CD4-positive, alpha-beta T cell treated with Interferon gamma for 1 hour (primary cell): ENCODE results near the gene SFXN4.
"Not testable (repeated sequence)": the region's sequence is repeated elsewhere in the genome, so short reads cannot be mapped to it uniquely, and the experiment has no call there.

Experiments
- DNase-seq: peaks from one replicate; pipeline ENCODE4 v3.0.0-alpha.2; 2020

The SFXN4 gene

DNA sequence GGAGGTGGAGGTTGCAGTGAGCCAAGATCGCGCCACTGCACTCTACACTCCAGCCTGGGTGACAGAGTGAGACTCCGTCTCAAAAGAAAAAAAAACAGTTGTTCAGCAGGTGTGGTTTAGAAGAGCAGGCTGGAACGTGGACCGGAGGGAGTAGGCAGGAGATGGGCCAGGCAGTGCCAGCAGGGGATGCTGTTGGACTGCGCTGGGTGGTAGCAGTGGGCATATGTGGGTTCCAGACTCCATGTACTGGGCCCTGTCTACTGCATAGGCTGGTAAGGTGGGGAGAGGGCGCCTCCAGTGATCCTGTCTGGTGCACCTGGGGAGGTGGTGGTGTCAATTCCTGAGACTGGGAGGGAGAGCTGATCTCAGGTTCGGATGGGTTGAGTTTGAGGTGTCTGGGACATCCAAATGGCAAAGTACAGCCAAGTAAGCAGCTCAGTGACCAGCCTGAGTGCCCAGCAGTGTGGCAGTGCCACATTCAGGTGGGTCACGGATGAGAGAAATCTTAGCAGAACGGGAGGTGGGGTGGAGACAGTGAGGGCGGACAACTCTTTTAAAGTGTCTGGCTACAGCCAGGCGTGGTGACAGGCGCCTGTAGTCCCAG lies 25.9 kb downstream of the SFXN4 start:
- peak; percentile 57 for DNase-seq

DNA sequence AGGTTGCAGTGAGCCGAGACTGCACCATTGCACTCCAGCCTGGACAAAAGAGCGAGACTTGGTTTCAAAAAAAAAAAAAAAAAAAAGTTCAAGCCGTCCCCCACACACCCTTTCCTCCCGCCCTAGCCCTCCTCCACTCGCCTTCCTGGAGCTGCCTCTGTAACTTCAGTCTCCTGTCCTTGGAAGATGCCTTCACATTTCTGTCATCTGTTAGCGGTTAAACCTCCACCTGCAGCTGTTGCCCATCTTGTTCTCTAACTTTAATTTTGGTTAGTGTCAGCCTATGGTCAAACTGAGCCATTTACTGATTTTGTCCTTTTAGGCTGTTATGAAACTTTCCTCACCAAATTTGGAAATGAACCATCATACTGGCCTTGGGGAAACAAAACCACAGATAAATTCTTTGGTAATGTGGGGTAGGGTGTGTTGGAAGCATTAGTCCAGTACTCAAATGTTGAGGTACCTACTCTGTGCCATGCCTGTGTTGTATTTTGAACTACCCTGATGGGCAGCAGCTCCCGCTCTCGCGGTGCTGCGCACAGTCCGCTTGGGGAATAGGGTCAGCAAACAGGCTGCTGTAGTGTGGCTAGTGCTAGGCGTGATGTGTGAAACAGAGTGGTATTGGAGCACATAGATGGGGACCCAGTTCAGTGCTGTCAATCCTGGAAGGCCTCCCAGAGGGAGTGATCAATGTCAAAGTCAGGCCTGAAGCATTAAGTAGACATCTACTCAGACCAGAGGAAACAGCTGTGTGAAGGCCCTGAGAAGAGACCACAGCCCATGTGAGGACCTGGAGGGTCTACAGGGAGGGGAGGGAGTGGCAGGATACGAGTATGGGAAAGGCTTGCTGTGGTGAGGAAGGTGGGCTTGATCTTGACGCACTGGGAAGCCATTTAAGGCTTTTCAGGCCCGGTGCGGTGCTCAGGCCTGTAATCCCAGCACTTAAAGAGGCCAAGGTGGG lies 26.9 kb downstream of the SFXN4 start:
- DNase-seq, result no peak

DNA sequence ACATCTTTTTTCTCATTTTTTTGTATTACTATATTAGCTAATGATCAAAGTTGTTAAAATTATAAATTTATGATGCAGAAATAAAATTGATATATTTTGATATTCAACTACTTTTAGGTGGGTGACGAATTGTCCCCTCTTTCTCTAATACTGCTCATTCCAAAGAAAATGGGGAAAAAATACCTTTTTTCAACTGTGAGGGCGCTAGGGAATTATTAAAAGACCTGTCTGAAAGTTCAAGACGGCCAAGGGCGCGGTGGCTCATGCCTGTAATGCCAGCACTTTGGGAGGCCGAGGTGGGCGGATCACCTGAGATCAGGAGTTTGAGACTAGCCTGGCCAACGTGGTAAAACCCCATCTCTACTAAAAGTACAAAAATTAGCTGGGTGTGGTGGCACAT lies 27.6 kb downstream of the SFXN4 start:
- not testable (repeated sequence) for DNase-seq

DNA sequence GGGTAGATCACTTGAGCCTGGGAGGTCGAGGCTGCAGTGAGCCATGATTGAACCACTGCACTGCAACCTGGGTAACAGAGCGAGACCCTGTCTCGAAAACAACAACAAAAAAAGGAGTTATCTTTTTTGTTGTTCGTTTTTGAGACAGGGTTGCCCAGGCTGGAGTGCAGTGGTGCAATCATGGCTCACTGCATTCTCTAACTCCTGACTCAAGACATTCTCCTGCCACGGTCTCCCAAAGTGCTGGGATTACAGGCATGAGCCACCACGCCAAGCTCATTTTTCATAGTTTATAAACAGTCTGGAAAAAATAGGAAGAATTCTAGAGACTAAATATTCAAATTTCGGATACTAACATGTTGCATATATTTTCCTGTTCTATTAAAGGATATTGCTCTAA lies 29.4 kb downstream of the SFXN4 start:
- no peak for DNase-seq

DNA sequence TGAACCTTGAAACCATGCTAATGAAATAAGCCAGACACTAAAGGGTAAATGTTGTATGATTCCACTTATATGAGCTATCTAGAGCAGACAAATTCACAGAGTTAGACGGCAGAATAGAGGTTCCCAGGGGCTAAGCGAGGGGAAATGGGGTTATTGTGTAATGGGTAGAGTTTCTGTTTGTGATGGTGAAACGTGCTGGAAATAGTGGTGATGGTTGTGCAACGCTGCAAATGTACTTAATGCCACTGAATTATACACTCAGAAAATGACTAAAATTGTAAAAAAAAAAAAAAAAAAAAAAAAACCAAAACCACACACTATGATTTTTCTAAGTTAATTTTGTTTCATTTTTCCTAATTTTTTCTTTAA lies 30.0 kb downstream of the SFXN4 start:
- DNase-seq, result peak; percentile 43

DNA sequence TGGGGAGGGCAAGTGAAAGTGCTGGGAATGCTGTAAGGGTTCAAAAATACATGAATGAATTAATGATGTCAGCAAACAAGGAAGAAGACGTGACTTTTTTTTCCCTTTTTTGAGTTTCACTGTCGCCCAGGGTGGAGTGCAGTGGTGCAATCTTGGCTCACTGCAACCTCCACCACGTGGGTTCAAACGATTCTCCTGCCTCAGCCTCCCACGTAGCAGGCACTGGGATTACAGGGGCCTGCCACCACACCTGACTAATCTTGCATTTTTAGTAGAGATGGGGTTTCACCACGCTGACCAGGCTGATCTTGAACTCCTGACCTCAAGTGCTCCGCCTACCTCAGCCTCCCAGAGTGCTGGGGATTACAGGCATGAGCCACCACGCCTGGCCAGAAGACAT lies 31.6 kb downstream of the SFXN4 start:
- peak; percentile 36 for DNase-seq

DNA sequence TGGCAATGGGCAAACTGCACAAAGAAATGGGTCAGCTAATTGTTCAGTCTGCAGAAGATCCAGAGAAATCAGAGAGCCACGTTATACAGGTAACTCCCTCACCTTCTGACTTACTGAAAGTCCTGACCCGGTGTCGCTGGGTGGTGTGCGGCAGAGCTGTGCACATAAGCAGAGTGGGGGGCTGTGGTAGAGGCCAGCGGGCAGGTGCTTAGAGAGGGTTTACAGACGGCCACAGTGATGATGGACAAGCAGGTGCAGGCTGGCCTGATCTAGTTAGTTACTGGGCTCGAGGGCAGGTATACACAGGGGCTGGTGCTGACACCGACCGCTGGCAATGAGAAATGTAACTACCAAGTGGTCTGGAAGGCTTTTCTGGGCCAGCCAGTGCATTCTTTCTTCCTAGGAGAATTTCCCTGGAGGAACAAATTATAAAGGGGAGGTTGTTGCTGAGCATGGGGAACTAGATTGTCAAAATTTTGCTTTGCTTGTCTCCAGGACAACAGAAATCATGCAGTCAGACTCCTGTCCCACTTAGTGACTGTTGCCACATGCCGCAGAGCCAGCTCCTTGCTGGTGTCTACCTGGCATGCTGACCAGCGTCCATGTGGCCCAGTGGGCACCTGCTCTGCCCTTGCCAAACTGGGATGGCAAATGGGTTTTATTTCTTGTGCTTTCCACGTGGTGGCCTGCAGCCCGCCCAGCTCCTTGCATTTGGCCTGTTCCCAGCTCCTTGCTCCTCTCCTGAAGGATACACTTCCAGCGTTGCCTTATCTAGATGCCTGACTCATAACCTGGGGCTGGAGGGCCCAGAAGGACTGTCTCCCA lies 32.8 kb downstream of the SFXN4 start:
- DNase-seq, result no peak

DNA sequence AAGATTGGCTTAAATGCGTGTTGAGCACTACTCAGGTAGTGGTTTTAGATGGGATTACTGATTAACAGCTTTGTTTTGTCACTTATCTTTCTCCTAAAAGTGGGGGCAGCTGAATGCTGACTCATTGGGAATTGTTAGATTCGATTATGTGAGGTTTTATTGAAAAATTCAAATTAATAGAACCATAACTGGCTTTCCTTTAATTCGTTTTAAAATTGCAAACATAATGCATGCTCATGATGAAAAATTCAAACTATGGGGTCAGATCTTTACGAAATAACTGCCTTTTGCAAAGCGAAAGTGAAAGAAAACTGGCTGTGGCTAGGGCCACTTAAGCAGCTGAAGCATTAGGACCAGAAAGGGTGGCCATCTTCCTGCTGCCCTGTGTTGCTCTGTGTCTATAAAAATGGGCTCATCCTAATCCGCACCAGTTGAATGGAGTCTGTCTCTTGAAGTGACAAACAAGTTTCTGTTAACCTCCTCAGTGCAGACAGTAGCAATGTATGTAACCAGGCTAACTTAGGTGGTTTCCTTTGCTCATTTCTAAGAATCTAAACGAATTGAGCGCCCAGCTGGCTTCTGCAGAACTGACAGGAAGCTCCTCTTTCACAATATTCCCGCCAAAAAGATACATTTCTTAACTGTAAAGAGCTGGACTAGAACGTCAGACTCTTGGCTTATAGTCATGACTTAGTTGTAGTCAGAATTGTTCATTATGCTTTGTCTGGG lies 33.8 kb downstream of the SFXN4 start:
- DNase-seq, result peak; percentile 48

DNA sequence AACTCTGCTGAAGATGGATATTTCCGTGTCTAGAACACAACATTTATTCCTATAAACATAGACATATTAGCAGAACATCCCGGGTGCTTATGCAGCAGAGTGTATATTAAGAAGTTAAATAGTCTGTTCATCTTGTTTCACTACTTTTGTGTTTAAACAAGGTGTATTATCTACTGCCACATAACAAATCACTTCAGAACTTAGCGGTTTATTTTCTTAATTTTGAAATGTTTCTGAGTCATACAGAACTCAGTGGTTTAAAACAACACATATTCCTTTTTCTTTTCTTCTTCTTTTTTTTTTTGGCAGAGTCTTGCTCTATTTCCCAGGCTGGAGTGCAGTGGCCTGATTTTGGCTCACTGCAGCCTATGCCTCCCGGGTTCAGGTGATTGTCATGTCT lies 35.8 kb downstream of the SFXN4 start:
- DNase-seq, result no peak

DNA sequence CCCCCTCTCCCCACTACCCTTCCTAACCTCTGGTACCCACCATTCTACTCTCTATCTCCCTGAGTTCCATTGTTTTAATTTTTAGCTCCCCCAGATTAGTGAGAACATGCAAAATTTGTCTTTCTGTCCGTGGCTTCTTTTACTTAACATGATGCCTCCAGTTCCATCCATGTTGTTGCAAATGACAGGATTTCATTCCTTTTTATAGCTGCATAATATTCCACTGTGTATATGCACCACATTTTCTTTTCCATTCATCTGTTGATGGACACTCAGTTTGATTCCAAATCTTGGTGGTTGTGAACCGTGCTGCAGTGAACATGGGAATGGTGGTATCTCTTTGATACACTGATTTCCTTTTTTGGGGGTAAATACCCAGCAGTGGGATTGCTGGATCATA lies 39.6 kb downstream of the SFXN4 start:
- DNase-seq, result no peak

DNA sequence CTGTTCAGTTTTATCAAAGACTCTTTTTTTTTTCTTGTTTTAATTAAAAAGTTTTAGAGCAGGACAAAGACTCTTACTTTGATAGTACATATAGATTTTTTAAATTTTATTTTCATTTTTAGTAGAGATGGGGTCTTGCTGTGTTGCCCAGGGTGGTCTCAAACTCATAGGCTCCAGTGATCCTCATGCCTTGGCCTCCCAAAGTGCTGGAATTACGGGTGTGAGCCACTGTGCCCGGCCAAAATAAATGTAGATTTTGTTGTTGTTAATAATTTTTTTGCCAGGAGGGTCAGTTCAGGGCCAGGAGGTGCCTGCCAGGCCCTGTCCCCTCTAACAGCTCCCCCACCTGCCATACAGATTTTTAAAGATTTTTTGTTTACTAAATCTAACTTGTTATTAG lies 44.6 kb downstream of the SFXN4 start:
- no peak for DNase-seq

DNA sequence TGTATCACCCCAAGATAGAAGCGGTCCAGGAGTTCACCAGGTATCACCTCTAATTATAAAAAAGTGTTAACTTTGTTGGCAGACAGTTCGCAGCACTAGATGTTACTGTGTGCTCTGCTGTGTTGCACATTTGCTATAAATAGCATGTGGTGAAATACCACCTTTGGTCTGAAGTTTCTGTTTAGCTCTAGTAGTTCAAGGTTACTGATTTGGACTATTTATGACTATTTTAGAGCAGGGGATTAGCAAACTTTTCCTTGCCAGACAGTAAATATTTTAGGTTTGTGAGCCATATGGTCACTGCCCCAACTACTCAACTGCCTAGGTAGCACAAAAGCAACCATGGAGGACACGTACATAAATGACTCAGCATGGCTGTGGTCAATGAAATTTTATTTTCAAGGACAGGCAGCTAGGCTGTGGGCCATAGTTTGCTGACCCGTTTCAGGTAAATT lies 45.1 kb downstream of the SFXN4 start:
- no peak for DNase-seq

DNA sequence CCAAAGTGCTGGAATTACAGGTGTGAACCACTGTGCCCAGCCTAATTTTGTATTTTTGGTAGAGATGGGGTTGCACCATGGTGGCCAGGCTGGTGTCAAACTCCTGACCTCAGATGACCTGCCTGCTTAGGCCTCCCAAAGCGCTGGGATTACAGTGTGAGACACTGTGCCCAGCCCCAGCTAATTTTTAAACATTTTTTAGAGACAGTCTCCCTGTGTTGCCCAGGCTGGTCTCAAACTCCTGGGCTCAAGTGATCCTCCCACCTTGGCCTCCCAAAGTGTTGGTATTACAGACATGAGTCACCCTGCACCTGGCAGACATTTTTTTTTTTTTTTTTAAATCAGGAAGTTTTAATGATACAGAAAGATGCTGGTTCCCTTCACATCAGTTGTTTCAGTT lies 46.1 kb downstream of the SFXN4 start:
- DNase-seq, result no peak

DNA sequence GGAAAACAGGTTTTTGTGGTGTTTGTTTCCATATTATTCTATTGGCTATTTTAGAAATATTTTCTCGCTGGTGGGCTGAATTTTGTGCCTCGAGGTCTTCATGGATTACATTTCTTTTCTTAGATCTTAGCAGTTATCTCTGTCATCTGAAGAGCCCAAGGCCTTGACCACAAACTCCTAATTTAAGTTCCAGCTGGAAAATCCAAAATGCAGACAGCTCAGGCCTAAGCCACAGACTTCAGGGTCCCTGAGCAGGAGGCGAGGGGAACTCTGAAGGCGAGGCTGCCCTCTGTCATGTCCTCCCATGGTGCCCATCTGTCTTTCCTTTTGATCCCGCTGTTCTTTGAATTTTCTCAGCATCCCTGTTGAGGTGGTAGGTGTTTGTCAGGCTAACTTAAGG lies 47.3 kb downstream of the SFXN4 start:
- no peak for DNase-seq

DNA sequence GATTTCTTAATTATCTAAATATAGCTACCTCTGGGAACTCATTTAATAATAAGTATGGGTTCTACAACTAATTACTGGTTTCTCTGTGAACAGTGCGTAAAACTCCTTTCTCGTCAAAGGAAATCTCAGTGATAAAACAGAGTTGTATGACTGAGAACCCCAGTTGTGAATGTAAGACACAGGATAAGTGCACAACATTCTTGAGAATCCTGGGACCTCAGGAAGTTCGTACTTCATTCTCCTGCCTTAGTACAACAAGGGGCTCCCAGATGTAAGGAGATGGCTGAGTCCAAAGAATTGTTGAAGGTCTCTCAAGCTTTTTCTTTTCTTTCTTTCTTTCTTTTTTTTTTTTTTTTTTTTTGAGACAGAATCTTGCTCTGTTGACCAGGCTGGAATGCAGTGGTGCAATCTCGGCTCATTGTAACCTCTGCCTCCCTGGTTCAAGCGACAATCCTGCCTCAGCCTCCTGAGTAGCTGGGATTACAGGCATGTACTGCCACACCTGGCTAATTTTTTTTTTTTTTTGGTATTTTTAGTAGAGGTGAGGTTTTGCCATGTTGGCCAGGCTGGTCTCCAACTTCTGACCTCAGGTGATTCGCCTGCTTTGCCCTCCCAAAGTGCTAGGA lies 49.1 kb downstream of the SFXN4 start:
- DNase-seq, result no peak

DNA sequence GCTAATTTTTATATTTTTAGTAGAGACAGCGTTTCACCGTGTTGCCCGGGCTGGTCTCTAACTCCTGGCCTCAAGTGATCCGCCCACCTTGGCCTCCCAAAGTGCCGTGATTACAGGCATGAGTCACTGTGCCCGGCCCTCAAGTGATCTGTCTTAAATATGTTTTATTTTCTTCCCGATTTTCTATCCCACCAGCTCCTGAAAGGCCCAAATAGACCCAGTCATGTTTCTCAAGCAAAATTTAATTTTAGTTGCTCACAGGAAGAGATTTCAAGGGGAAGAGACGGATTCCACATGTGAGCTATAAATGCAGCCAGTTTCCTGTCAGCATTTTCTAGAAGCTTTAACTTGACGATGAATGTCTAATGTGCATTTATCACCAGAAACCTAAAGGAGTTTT lies 49.6 kb downstream of the SFXN4 start:
- no peak for DNase-seq

DNA sequence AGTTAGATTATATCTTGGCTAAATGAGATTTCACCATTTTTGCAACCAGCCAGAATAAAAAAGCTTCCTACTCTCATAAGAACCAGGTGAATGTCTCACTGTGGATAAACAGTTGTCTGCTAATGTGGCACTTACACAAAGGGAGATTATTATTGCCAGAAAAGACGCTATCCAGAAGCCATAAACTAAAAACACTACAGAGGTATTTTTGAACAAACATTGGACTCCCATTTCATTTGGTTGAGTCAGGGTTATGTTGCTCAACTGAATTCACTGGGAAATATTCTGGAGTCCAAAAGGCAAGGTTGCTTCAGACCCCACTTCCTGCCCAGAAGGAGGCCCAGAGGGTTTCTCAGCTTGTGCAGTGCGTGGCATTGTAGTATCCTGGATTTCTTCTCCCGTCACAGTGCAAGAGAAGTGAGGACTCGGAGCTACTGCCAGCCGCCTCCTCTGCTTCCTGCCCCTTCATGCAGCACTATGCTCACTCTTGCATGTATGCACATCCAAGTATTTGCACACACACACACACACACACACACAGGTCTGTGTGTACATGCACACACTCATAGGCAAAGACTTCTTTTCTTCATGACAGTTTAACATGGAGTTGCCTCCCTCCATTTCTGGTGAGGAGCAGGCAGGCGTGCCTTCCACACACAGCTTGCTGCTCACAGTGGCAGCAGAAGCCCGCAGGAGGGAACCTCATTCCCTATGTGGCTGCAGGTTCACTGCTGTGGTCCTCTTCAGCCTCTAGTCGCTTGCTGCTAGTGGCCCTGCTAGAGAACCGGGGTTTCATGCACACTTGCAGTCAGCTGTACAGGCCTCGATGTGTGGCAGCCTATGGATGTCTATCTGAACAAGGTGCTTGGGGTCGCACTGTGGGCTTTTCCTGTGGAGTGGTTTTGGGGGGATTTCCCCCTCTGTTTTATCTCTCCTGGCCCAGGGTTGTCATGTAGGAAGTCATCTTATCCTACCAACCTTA lies 51.5 kb downstream of the SFXN4 start:
- DNase-seq, result no peak

DNA sequence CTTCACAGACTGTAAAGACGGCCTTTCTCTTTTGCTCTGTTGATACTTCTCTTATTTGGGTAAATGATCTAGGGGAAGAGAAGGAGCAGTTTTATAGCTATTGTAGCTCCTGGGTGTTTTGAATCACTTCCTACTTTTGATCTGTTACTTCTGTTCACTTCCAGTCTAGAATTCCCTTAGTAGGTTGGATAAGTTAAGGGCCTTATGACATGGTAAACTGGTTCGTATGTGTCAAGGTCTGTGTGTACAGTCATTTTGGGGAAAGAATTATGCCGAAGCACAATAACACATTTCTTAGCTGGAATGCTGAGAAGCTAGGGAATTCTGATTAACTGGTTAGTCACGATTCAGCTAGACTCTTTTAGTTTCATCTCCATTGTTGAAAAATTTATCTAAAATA lies 53.5 kb downstream of the SFXN4 start:
- DNase-seq, result no peak

DNA sequence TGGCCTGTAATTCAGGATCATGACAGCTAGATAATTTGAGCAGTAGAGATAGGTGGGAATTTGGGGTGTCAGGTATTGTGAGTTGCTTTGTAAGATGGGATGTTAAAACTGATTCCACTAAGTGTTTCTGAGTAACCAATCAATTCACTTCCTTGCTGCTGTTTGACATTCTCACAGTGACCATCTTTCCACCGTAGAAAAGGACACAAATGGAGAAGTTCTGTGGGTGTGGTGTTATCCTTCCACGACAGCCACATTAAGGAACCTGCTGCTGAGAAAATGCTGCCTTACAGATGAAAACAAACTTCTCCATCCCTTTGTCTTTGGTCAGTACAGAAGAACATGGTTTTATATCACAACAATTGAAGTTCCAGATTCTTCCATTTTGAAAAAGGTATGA lies 57.7 kb downstream of the SFXN4 start:
- DNase-seq, result not testable (repeated sequence)

DNA sequence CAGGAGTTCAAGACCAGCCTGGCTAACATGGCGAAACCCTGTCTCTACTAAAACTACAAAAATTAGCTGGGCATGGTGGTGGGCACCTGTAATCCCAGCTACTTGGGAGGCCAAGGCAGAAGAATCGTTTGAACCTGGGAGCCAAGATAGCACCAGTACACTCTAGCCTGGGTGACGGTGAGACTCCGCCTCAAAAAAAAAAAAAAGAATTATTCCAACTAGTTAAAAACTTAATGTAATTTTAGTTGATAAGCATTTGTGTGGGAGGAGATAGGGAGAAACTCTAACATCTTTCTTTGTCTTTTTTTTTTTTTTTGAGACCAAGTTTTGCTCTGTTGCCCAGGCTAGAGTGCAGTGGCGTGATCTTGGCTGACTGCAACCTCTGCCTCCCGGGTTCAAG lies 58.4 kb downstream of the SFXN4 start:
- not testable (repeated sequence) for DNase-seq

DNA sequence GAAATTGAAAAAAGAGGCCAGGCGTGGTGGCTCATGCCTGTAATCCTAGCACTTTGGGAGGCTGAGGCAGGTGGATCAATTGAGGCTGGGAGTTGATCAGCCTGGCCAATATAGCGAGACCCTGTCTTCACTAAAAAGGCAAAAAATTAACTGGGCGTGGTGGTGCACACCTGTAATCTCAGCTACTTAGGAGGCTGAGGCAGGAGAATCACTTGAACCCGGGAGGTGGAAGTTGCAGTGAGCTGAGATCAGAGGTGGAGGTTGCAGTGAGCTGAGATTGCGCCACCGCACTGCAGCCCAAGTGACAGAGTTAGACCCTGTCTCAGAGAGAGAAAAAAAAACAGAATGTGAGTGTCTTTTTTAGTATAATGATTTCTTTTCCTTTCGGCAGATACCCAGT lies 59.6 kb downstream of the SFXN4 start:
- DNase-seq, result not testable (repeated sequence)
